Placental pericyte (primary cell): ENCODE data around the gene DNAAF8. TPM values are rescaled to one million over a fixed set of nuclear protein-coding genes. Genes with fewer than 3 reads are reported as not detected.

Experiments
- small RNA-seq: library from RNA; depleted of rRNA; stranded (forward); fragments of <200 nt; gene quantifications from one replicate; pipeline ENCODE3, GENCODE V24; 2012; ENCODE audit warnings: low replicate concordance
- total RNA-seq: library from RNA; depleted of rRNA; stranded (reverse); fragments of >200 nt; gene quantifications from 2 replicates; pipeline ENCODE4 v1.2.3, GENCODE V29; 2012

DNAAF8 gene
- 0.57 and 1.1 TPM in 2 replicates for total RNA-seq

GRCh38 chr16:4734063-4734729, at the start of gene DNAAF8, which contains the start of gene ANKS3:
Gene DNAAF8, plus strand, starts transcription at chr16:4734537. Its CDS starts 1,978 bp downstream, at chr16:4736515.
Gene ANKS3, minus strand, starts transcription at chr16:4734271. Its CDS starts 4,122 bp downstream, at chr16:4730149.

GRCh38 chr16:4693296-4693955, 40.9 kb upstream of the DNAAF8 start, which contains the start of gene NUDT16L1:
Gene NUDT16L1, plus strand, starts transcription at chr16:4693562. Its CDS starts 165 bp downstream, at chr16:4693727.

GRCh38 chr16:4766875-4767628, 32.7 kb downstream of the DNAAF8 start, which contains the start of gene ZNF500:
Gene ZNF500, minus strand, starts transcription at chr16:4767162. Its CDS starts 1,184 bp downstream, at chr16:4765978.

GRCh38 chr16:4787627-4788482, 53.5 kb downstream of the DNAAF8 start, which contains the start of gene SEPTIN12:
Gene SEPTIN12, minus strand, starts transcription at chr16:4788345. Its CDS starts 700 bp downstream, at chr16:4787645.

GRCh38 chr16:4795181-4795827, 61.0 kb downstream of the DNAAF8 start, which contains the start of gene SMIM22:
Gene SMIM22, plus strand, starts transcription at chr16:4795369. Its CDS starts 366 bp downstream, at chr16:4795735.

Small RNA genes within 50 kb of the gene (small RNA-seq; reads per million reads assigned to genes)
- gene RF00017: not detected

Other genes starting within 250 kb of the DNAAF8 start
- 13.9 and 19.0 TPM in 2 replicates for gene CDIP1, start 195.8 kb upstream of the DNAAF8 start, total RNA-seq
- gene C16orf96, start 178.2 kb upstream of the DNAAF8 start, total RNA-seq: under 0.01 TPM in 2 replicates
- 11.4 and 12.2 TPM in 2 replicates for gene UBALD1, start 119.6 kb upstream of the DNAAF8 start, total RNA-seq
- 53.0 and 56.8 TPM in 2 replicates for gene MGRN1, start 109.7 kb upstream of the DNAAF8 start, total RNA-seq
- 18.2 and 23.2 TPM in 2 replicates for gene NUDT16L1, start 41.0 kb upstream of the DNAAF8 start, total RNA-seq
- 26.7 and 31.4 TPM in 2 replicates for gene ANKS3, start 266 bp upstream of the DNAAF8 start, total RNA-seq
- gene ZNF500, start 32.6 kb downstream of the DNAAF8 start, total RNA-seq: 10.9 and 19.5 TPM in 2 replicates
- gene SEPTIN12, start 53.8 kb downstream of the DNAAF8 start, total RNA-seq: not detected in 2 replicates
- gene SMIM22, start 60.8 kb downstream of the DNAAF8 start, total RNA-seq: not detected in 2 replicates
- 15.5 and 28.8 TPM in 2 replicates for gene ROGDI, start 68.1 kb downstream of the DNAAF8 start, total RNA-seq
- 40.5 and 57.8 TPM in 2 replicates for gene GLYR1, start 112.8 kb downstream of the DNAAF8 start, total RNA-seq
- gene UBN1, start 112.9 kb downstream of the DNAAF8 start, total RNA-seq: 28.2 and 30.4 TPM in 2 replicates
- gene PPL, start 202.6 kb downstream of the DNAAF8 start, total RNA-seq: 0.72 and 5.3 TPM in 2 replicates
- gene SEC14L5, start 223.8 kb downstream of the DNAAF8 start, total RNA-seq: not detected in 2 replicates